Transverse colon (tissue), 4 donors: Measurements from ENCODE around the gene PAQR4.

Experiments used
- EP300 ChIP-seq: sonication (generic); formaldehyde crosslinking; IDR thresholded peaks from one replicate; pipeline ENCODE4 v1.6.1; 2017; ENCODE audit warnings: antibody characterized with exemption, low read depth
- POLR2A ChIP-seq: fragments of 450-650 bp; IDR thresholded peaks from one replicate; pipeline ENCODE4 v1.6.1; 2016; ENCODE audit warnings: antibody characterized with exemption, mild to moderate bottlenecking, moderate library complexity
- POLR2AphosphoS5 ChIP-seq, 3 donors: sonication (generic); formaldehyde crosslinking; IDR thresholded peaks; one replicate each; pipeline ENCODE4 v1.6.1; 2016; ENCODE audit warnings: antibody characterized with exemption in 3 of 3
- TF ChIP-seq, protein P1 (sequence below), 5 experiments: fragments of 200-600 bp in 3 of 5; fragments of 450-650 bp in 2 of 5; sonication (generic) in 3 of 5; IDR thresholded peaks; 1 replicate in 2 of 5; 2 replicates in 3 of 5; pipeline ENCODE4 v1.5.1; 2016 to 2017; ENCODE audit warnings: antibody characterized with exemption in 5 of 5, inconsistent platforms in 3 of 5, mild to moderate bottlenecking in 2 of 5, moderate library complexity in 1 of 5

DNA sequence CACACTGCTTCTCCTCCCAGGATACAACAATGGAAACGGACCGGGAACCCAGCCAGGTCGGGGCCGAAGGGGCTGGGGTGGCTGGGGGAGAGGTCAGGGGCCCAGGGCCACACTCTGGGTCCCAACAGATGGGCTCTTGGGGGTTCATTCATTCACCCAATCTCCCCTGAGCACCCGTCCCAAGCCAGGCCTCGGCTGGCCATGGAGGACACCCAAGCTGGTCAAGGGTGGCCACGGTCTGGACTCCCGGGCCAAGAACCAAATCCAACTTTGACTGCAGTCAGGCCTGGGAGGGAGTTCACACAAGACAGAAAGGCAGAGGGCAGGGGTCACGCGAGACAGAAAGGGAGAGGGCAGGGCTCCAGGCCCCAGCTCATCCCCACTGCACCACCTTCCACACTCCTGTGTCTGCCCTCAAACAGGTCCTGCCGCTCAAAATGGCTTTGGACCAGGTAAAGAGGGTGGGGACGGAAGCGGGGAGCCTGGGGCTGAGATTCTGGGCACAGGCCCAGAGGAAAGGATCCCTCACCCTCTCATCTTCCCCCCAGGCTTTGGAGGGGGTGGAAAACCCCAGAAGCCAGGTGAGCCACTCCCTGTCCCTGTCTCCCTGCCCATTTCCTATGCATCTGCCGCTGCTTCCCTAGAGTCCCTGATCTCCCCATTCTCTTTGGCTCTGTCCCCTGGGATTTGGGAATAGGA, 23.4 kb downstream of the PAQR4 start:
- TF ChIP-seq, protein P1, sequence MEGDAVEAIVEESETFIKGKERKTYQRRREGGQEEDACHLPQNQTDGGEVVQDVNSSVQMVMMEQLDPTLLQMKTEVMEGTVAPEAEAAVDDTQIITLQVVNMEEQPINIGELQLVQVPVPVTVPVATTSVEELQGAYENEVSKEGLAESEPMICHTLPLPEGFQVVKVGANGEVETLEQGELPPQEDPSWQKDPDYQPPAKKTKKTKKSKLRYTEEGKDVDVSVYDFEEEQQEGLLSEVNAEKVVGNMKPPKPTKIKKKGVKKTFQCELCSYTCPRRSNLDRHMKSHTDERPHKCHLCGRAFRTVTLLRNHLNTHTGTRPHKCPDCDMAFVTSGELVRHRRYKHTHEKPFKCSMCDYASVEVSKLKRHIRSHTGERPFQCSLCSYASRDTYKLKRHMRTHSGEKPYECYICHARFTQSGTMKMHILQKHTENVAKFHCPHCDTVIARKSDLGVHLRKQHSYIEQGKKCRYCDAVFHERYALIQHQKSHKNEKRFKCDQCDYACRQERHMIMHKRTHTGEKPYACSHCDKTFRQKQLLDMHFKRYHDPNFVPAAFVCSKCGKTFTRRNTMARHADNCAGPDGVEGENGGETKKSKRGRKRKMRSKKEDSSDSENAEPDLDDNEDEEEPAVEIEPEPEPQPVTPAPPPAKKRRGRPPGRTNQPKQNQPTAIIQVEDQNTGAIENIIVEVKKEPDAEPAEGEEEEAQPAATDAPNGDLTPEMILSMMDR (IDR thresholded peaks at IDR 0.05), result no peak
- TF ChIP-seq EP300 (no peak), POLR2A (no peak), POLR2AphosphoS5 (IDR thresholded peaks at IDR 0.05) (no peak)
